GM23338 (cell line): Measurements from ENCODE around the gene HNRNPA2B1. TPM values are rescaled to one million over a fixed set of nuclear protein-coding genes. Genes with fewer than 3 reads are reported as not detected.

ENCODE experiments used
- ATAC-seq: fragments of 200-7000 bp; cut with Tn5 transposase; 3 replicates; pipeline ENCODE4 v1.9.1; 2020
- DNase-seq: peaks from one replicate; pipeline ENCODE4 v3.0.0-alpha.2; 2015; ENCODE audit warnings: low spot score
- H2AFZ ChIP-seq: fragments of 200-600 bp; sonication (generic); 2 replicates; pipeline ENCODE4 v1.8.0; 2016; ENCODE audit warnings: antibody characterized with exemption, mild to moderate bottlenecking, moderate library complexity
- H3F3A ChIP-seq: fragments of 200-600 bp; sonication (generic); replicated peaks from 2 replicates; pipeline ENCODE4 v1.8.0; 2017; ENCODE audit warnings: antibody characterized with exemption, mixed run types, low read depth
- H3K27ac ChIP-seq: fragments of 200-600 bp; sonication (generic); 2 replicates; pipeline ENCODE4 v1.6.1; 2016; ENCODE audit warnings: low read depth
- H3K27me3 ChIP-seq: fragments of 200-600 bp; sonication (generic); 2 replicates; pipeline ENCODE4 v1.8.0; 2016; ENCODE audit warnings: mild to moderate bottlenecking, mixed run types, moderate library complexity; ENCODE audit not compliant: insufficient read depth
- H3K36me3 ChIP-seq: fragments of 200-600 bp; sonication (generic); 2 replicates; pipeline ENCODE4 v1.8.0; 2016; ENCODE audit warnings: mild to moderate bottlenecking; ENCODE audit not compliant: insufficient read depth
- H3K4me1 ChIP-seq: fragments of 200-600 bp; sonication (generic); 2 replicates; pipeline ENCODE4 v1.8.0; 2016; ENCODE audit warnings: mild to moderate bottlenecking, moderate library complexity; ENCODE audit not compliant: insufficient read depth
- H3K4me2 ChIP-seq: fragments of 200-600 bp; sonication (generic); 2 replicates; pipeline ENCODE4 v1.7.1; 2017; ENCODE audit warnings: mixed run types
- H3K4me3 ChIP-seq: fragments of 200-600 bp; sonication (generic); 2 replicates; pipeline ENCODE4 v1.6.1; 2016; ENCODE audit warnings: mixed run types
- H3K79me2 ChIP-seq: fragments of 200-600 bp; sonication (generic); replicated peaks from 2 replicates; pipeline ENCODE4 v1.8.0; 2017; ENCODE audit warnings: mild to moderate bottlenecking; ENCODE audit not compliant: insufficient read depth
- H3K9me2 ChIP-seq: fragments of 200-600 bp; sonication (generic); 2 replicates; pipeline ENCODE4 v1.8.0; 2017; ENCODE audit not compliant: insufficient read depth
- H4K20me1 ChIP-seq: fragments of 200-600 bp; sonication (generic); replicated peaks from 2 replicates; pipeline ENCODE4 v1.8.0; 2017; ENCODE audit warnings: mild to moderate bottlenecking; ENCODE audit not compliant: insufficient read depth
- H3K27ac Mint-ChIP-seq: 2 replicates; pipeline ENCODE4 v1.8.0; 2020; ENCODE audit warnings: inconsistent platforms, mild to moderate bottlenecking, moderate library complexity, mixed read lengths
- H3K27me3 Mint-ChIP-seq: 3 replicates; pipeline ENCODE4 v1.8.0; 2022; ENCODE audit warnings: low read depth, mild to moderate bottlenecking, moderate library complexity, mixed read lengths, inconsistent platforms; ENCODE audit not compliant: insufficient read depth, poor library complexity
- H3K36me3 Mint-ChIP-seq: 3 replicates; pipeline ENCODE4 v1.8.0; 2021; ENCODE audit warnings: low read depth, mild to moderate bottlenecking, inconsistent platforms, moderate library complexity, mixed read lengths
- H3K4me1 Mint-ChIP-seq: 3 replicates; pipeline ENCODE4 v1.8.0; 2020; ENCODE audit warnings: mild to moderate bottlenecking, inconsistent platforms, mixed read lengths
- H3K4me3 Mint-ChIP-seq: 3 replicates; pipeline ENCODE4 v1.8.0; 2021; ENCODE audit warnings: moderate library complexity, mild to moderate bottlenecking, inconsistent platforms, mixed read lengths
- H3K9me3 Mint-ChIP-seq: 3 replicates; pipeline ENCODE4 v1.8.0; 2020; ENCODE audit warnings: moderate library complexity, mild to moderate bottlenecking, inconsistent platforms, mixed read lengths
- CREB1 ChIP-seq: fragments of 250-450 bp; sonication (Bioruptor Pico); IDR thresholded peaks from 2 replicates; pipeline ENCODE4 v1.5.0; 2020; ENCODE audit warnings: low read depth, mild to moderate bottlenecking, moderate library complexity
- ETS1 ChIP-seq: IDR thresholded peaks from 2 replicates; pipeline ENCODE4 v1.6.1; 2016; ENCODE audit warnings: antibody characterized with exemption
- EZH2 ChIP-seq: fragments of 200-600 bp; sonication (generic); IDR thresholded peaks from one replicate; pipeline ENCODE4 v1.8.0; 2017; ENCODE audit warnings: antibody characterized with exemption, mild to moderate bottlenecking, low read depth; ENCODE audit not compliant: unreplicated experiment
- JUNB ChIP-seq: IDR thresholded peaks from one replicate; pipeline ENCODE4 v1.6.1; 2016; ENCODE audit warnings: antibody characterized with exemption; ENCODE audit not compliant: unreplicated experiment
- POLR2AphosphoS5 ChIP-seq: IDR thresholded peaks from 2 replicates; pipeline ENCODE4 v1.6.1; 2016; ENCODE audit warnings: antibody characterized with exemption, low read depth
- ZNF462 ChIP-seq: fragments of 250-450 bp; sonication (Bioruptor Pico); IDR thresholded peaks from 2 replicates; pipeline ENCODE4 v1.5.0; 2020; ENCODE audit warnings: mild to moderate bottlenecking, moderate library complexity
- polyA plus RNA-seq: library from polyadenylated mRNA; unstranded; fragments of >200 nt; fragmentation: Nextera tagmentation; extraction: Ambion mirVana; gene quantifications from 2 replicates; pipeline ENCODE4 v1.2.1, GENCODE V29; 2016
- total RNA-seq: library from RNA; depleted of rRNA; stranded (reverse); fragments of >200 nt; shearing (Covaris generic); gene quantifications from 2 replicates; pipeline ENCODE4 v1.2.3, GENCODE V29; 2014

Gene HNRNPA2B1
- total and polyA plus RNA-seq, 2 experiments from 2014 or later = 602 to 1,577 TPM

- peaks cover 8% of the 10 kb centered on the region for H3F3A ChIP-seq
- peaks cover 28% of the 10 kb centered on the region for H3K4me1 ChIP-seq
- H3K27me3 ChIP-seq = no peaks in the 10 kb centered on the region
- peak within 1 kb of the TSS; percentile 71 for H3K4me3 ChIP-seq
- peak within 1 kb of the TSS; percentile 99 for H3K27ac ChIP-seq
- H3K79me2 ChIP-seq = peaks cover 85% of the 10 kb centered on the region
- Mint-ChIP-seq H3K36me3 (peaks cover 90% of the 10 kb centered on the region), H3K4me3 (peak within 1 kb of the TSS; percentile 100), H3K4me1 (peaks cover 32% of the 10 kb centered on the region), H3K27me3 (peaks cover 46% of the 10 kb centered on the region), H3K9me3 (peaks cover 18% of the 10 kb centered on the region), H3K27ac (peak within 1 kb of the TSS; percentile 100)
- no peak for TF ChIP-seq ZNF462 (CRISPR knock-in tag)
- TF ChIP-seq POLR2AphosphoS5 = peak; percentile 68
- TF ChIP-seq CREB1 = peak; percentile 48
- peak; percentile 52 for ATAC-seq
- H4K20me1 ChIP-seq = peaks cover 51% of the 10 kb centered on the region
- DNase-seq = peak; percentile 96
- H3K36me3 ChIP-seq = peaks cover 41% of the 10 kb centered on the region
- peak within 1 kb of the TSS; percentile 81 for H3K4me2 ChIP-seq
- no peaks in the 10 kb centered on the region for H3K9me2 ChIP-seq
- no peak within 1 kb of the TSS for H2AFZ ChIP-seq
Measured at GRCh38 chr7:26201247-26202018, 887 bp upstream of the HNRNPA2B1 start, which contains the start of gene CBX3. Gene CBX3 (plus strand): TSS chr7:26201745. CDS start chr7:26202999, 1,254 bp downstream.

GRCh38 chr7:26200038-26200443 lies 505 bp downstream of the HNRNPA2B1 start:
- H3K27me3 Mint-ChIP-seq = peaks cover 46% of the 10 kb centered on the region
- H3K4me3 ChIP-seq = peak overlapping the region; percentile 71
- H3K4me2 ChIP-seq = peak overlapping the region; percentile 81
- ATAC-seq (peak; percentile 26), DNase-seq (peak; percentile 73)
- H2AFZ ChIP-seq = no peak overlapping the region
- peaks cover 18% of the 10 kb centered on the region for H3K9me3 Mint-ChIP-seq
- peaks cover 20% of the 10 kb centered on the region for H3F3A ChIP-seq
- H3K9me2 ChIP-seq = no peaks in the 10 kb centered on the region
- peaks cover 34% of the 10 kb centered on the region for H3K4me1 Mint-ChIP-seq
- H4K20me1 ChIP-seq = peaks cover 51% of the 10 kb centered on the region
- peaks cover 90% of the 10 kb centered on the region for H3K36me3 Mint-ChIP-seq
- H3K4me3 Mint-ChIP-seq = peak overlapping the region; percentile 100
- H3K27ac ChIP-seq = peak overlapping the region; percentile 99
- H3K79me2 ChIP-seq = peaks cover 85% of the 10 kb centered on the region
- no peaks in the 10 kb centered on the region for H3K27me3 ChIP-seq
- H3K4me1 ChIP-seq = peaks cover 27% of the 10 kb centered on the region
- peak overlapping the region; percentile 100 for H3K27ac Mint-ChIP-seq
- peaks cover 44% of the 10 kb centered on the region for H3K36me3 ChIP-seq
- TF ChIP-seq EZH2 = no peak
- TF ChIP-seq ETS1 = no peak
- no peak for TF ChIP-seq JUNB
- TF ChIP-seq POLR2AphosphoS5 = no peak
